SK-N-SH (cell line): Measurements from ENCODE around the gene RUNDC3A.

Experiments used
- CTCF ChIP-seq: fragments of 200-600 bp; sonication (generic); IDR thresholded peaks from 2 replicates; pipeline ENCODE4 v1.6.1; 2017; ENCODE audit warnings: antibody characterized with exemption, mild to moderate bottlenecking, moderate library complexity
- MAX ChIP-seq: IDR thresholded peaks from 2 replicates; pipeline ENCODE4 v1.4.0; 2012; ENCODE audit warnings: low read depth
- NFIC ChIP-seq: IDR thresholded peaks from 2 replicates; pipeline ENCODE4 v1.4.0; 2012; ENCODE audit warnings: borderline replicate concordance
- REST ChIP-seq: IDR thresholded peaks from 2 replicates; pipeline ENCODE4 v1.6.1; 2012; ENCODE audit warnings: mild to moderate bottlenecking, low read depth, low read length, moderate library complexity
- SIN3A ChIP-seq: IDR thresholded peaks from 2 replicates; pipeline ENCODE4 v1.6.1; 2012; ENCODE audit warnings: low read depth, mild to moderate bottlenecking, low read length, moderate library complexity, borderline replicate concordance
- TAF1 ChIP-seq: IDR thresholded peaks from 2 replicates; pipeline ENCODE4 v1.6.1; 2012; ENCODE audit warnings: low read depth, mild to moderate bottlenecking, low read length, moderate library complexity, borderline replicate concordance
- TCF12 ChIP-seq: IDR thresholded peaks from 2 replicates; pipeline ENCODE4 v1.4.0; 2012
- USF2 ChIP-seq: fragments of 150-350 bp; IDR thresholded peaks from 2 replicates; pipeline ENCODE4 v1.6.1; 2017; ENCODE audit warnings: antibody characterized with exemption, low read length, low read depth, borderline replicate concordance

GRCh38 chr17:44349553-44350070 lies 41.2 kb downstream of the RUNDC3A start:
- TF ChIP-seq CTCF (no peak), REST (no peak), USF2 (no peak), MAX (no peak), NFIC (no peak), TCF12 (no peak), TAF1 (no peak), SIN3A (no peak)
